Measurements from ENCODE around the gene CHAD.

The CHAD gene

DNA sequence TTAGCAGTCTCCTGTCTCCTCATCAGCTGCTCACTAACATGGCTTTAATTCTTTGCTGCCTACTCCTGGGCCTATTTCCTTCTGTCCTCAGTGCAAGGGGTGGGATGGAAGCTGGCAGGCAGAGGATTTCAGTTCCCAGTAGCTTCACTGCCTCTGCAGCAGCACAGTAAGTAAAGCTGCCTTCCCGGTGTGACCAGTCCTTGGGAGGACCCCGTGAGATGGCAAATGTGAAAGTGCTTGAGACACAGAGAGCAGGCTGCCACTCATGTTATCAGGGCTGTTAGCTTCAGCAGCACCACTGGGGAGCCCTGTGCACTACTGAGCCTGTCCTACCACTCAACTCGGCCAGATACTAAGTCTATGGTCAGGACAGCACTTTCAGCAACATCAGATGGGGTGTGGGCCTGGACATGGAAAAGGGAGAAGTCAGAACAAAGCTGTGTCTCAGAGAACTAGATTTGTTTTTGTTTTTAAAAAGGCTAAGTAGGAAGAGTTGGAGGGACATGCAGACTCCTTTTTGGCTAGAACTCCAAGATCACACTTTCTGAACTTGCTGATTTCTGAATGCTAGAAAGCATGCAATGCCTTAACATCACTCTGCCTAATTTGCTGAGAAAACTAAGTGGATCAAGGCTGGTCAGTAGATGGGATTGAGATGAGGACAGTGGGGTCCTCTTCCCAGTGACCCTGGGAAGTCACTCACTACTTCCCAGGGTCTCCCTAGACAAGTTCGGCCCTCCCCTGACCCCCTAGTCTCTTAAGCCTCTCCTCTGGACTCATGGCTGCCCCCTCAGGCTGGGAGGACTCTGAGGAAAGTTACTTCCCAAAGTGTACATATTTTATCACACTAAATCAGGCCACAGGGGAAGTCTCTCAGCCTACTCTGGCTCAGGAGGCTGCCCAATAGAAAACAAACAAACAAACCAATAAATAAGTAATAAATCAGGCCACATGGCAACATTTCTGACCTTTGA lies 41.6 kb downstream of the CHAD start (continued):
- peak; percentile 39; the same call in 1 of the 2 replicates for TF ChIP-seq ZNF518A (tag by site-specific recombination; conservative IDR thresholded peaks at IDR 0.05; ENCODE audit: low read depth)
- TF ChIP-seq ZNF510 (tag by site-specific recombination; IDR thresholded peaks at IDR 0.05; ENCODE audit: insufficient replicate concordance), result no peak
- TF ChIP-seq ZNF561 (tag by site-specific recombination; IDR thresholded peaks at IDR 0.05; ENCODE audit: borderline replicate concordance), result no peak; the same call in 1 of the 2 replicates
- TF ChIP-seq YY2 (tag by site-specific recombination; IDR thresholded peaks at IDR 0.05), result no peak
- TF ChIP-seq FEZF1 (tag by site-specific recombination; IDR thresholded peaks at IDR 0.05), result no peak
- TF ChIP-seq ZNF654 (tag by site-specific recombination; IDR thresholded peaks at IDR 0.05; ENCODE audit: low read depth), result no peak
- no peak for TF ChIP-seq ZNF707 (tag by site-specific recombination; IDR thresholded peaks at IDR 0.05)
- TF ChIP-seq HOXC10 (CRISPR knock-in tag; IDR thresholded peaks at IDR 0.05), result no peak
- no peak for TF ChIP-seq REPIN1 (tag by site-specific recombination; IDR thresholded peaks at IDR 0.05; ENCODE audit: low read depth)
- TF ChIP-seq, protein P1, sequence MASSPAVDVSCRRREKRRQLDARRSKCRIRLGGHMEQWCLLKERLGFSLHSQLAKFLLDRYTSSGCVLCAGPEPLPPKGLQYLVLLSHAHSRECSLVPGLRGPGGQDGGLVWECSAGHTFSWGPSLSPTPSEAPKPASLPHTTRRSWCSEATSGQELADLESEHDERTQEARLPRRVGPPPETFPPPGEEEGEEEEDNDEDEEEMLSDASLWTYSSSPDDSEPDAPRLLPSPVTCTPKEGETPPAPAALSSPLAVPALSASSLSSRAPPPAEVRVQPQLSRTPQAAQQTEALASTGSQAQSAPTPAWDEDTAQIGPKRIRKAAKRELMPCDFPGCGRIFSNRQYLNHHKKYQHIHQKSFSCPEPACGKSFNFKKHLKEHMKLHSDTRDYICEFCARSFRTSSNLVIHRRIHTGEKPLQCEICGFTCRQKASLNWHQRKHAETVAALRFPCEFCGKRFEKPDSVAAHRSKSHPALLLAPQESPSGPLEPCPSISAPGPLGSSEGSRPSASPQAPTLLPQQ (tag by site-specific recombination; IDR thresholded peaks at IDR 0.05), result peak; percentile 57; the same call in 1 of the 2 replicates
- TF ChIP-seq AEBP2 (tag by site-specific recombination; IDR thresholded peaks at IDR 0.05; ENCODE audit: borderline replicate concordance), result no peak
- no peak for TF ChIP-seq GLI4 (tag by site-specific recombination; IDR thresholded peaks at IDR 0.05)
- TF ChIP-seq, protein P2, sequence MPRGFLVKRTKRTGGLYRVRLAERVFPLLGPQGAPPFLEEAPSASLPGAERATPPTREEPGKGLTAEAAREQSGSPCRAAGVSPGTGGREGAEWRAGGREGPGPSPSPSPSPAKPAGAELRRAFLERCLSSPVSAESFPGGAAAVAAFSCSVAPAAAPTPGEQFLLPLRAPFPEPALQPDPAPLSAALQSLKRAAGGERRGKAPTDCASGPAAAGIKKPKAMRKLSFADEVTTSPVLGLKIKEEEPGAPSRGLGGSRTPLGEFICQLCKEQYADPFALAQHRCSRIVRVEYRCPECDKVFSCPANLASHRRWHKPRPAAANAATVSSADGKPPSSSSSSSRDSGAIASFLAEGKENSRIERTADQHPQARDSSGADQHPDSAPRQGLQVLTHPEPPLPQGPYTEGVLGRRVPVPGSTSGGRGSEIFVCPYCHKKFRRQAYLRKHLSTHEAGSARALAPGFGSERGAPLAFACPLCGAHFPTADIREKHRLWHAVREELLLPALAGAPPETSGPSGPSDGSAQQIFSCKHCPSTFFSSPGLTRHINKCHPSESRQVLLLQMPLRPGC (tag by site-specific recombination; IDR thresholded peaks at IDR 0.05), result no peak
- TF ChIP-seq ZNF391 (tag by site-specific recombination; IDR thresholded peaks at IDR 0.05; ENCODE audit: borderline replicate concordance, low read depth), result no peak
- no peak for TF ChIP-seq ZNF48 (tag by site-specific recombination; IDR thresholded peaks at IDR 0.05)
- no peak for TF ChIP-seq KLF7 (tag by site-specific recombination; IDR thresholded peaks at IDR 0.05; ENCODE audit: borderline replicate concordance)
- TF ChIP-seq SCRT1 (tag by site-specific recombination; IDR thresholded peaks at IDR 0.05; ENCODE audit: borderline replicate concordance), result no peak
- no peak for TF ChIP-seq SALL2 (tag by site-specific recombination; IDR thresholded peaks at IDR 0.05; ENCODE audit: borderline replicate concordance)
- TF ChIP-seq ZNF274 (IDR thresholded peaks at IDR 0.05; ENCODE audit: low read length), result no peak; the same call in 1 of the 2 replicates
- no peak for TF ChIP-seq ZNF274 (tag by site-specific recombination; IDR thresholded peaks at IDR 0.05; ENCODE audit: borderline replicate concordance)
- TF ChIP-seq ZNF26 (tag by site-specific recombination; IDR thresholded peaks at IDR 0.05), result no peak
- no peak for TF ChIP-seq ZNF341 (tag by site-specific recombination; IDR thresholded peaks at IDR 0.05; ENCODE audit: low read depth)
- no peak for TF ChIP-seq ZNF239 (tag by site-specific recombination; IDR thresholded peaks at IDR 0.05)
- no peak for TF ChIP-seq ZNF416 (tag by site-specific recombination; IDR thresholded peaks at IDR 0.05)
- peak; percentile 41; the same call in 1 of the 2 replicates for TF ChIP-seq PRDM1 (tag by site-specific recombination; IDR thresholded peaks at IDR 0.05)
- TF ChIP-seq ZNF24 (tag by site-specific recombination; IDR thresholded peaks at IDR 0.05), result peak; percentile 82
- no peak for TF ChIP-seq ZNF155 (tag by site-specific recombination; IDR thresholded peaks at IDR 0.05)
